PC-3 (cell line): ENCODE data around the gene HSD17B12.

Experiments used
- EZH2 ChIP-seq: fragments of 300-600 bp; sonication (generic); IDR thresholded peaks from one replicate; pipeline ENCODE4 v1.6.1; 2017; ENCODE audit warnings: antibody characterized with exemption, mild to moderate bottlenecking, low read length; ENCODE audit not compliant: unreplicated experiment
- TF ChIP-seq, protein P1 (sequence below): fragments of 300-600 bp; sonication (generic); conservative IDR thresholded peaks from 2 replicates; pipeline ENCODE4 v1.5.1; 2017; ENCODE audit warnings: antibody characterized with exemption, low read depth, mild to moderate bottlenecking, low read length

DNA sequence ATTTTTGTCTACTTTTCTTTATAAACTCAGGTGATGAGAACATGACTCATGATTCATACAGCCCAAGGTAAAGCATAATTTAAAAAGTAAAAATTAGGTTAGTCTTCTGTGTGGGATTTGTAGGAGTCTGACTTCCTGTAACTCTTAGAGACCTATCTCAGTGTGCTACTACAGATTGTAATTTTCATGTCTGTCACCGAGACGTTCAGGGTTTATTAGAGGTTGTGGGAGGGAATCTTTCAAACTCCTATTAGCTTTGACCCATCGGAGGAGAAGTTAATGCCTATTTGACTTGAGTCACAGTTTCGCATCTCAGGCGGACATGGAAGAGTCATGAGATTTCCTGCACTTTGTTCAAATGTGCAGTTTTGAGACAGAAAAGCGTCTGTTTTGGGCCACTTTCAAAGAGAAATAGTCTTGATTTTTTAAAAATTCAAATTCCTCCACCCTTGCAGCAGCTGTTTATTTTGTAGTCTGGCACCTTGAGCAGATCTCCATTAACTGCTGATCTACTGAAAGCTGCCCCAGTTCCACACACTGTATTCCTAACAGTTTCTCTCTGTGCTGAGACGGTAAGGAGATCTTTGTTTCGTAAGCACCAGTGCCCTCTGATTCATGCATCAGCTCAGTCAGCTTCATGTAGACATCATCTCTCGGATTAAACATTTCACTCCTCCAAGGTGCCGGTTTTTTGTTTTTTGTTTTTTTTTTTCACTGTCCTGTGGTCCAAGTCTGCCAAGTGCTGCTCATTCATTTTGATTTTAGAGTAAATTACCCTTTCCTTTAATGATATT lies 224.4 kb downstream of the HSD17B12 start:
- TF ChIP-seq, protein P1, sequence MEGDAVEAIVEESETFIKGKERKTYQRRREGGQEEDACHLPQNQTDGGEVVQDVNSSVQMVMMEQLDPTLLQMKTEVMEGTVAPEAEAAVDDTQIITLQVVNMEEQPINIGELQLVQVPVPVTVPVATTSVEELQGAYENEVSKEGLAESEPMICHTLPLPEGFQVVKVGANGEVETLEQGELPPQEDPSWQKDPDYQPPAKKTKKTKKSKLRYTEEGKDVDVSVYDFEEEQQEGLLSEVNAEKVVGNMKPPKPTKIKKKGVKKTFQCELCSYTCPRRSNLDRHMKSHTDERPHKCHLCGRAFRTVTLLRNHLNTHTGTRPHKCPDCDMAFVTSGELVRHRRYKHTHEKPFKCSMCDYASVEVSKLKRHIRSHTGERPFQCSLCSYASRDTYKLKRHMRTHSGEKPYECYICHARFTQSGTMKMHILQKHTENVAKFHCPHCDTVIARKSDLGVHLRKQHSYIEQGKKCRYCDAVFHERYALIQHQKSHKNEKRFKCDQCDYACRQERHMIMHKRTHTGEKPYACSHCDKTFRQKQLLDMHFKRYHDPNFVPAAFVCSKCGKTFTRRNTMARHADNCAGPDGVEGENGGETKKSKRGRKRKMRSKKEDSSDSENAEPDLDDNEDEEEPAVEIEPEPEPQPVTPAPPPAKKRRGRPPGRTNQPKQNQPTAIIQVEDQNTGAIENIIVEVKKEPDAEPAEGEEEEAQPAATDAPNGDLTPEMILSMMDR = no peak
- TF ChIP-seq EZH2 = no peak
